Activated CD8-positive, alpha-beta memory T cell treated with anti-CD3 and anti-CD28 coated beads for 48 hours (primary cell): ENCODE results near the gene ACTG1.

Experiments used
- DNase-seq, 3 experiments: peaks; one replicate each; pipeline ENCODE4 v3.0.0-alpha.2; 2020; ENCODE audit warnings: low read depth in 2 of 3, low spot score in 2 of 3

ACTG1 gene

DNA sequence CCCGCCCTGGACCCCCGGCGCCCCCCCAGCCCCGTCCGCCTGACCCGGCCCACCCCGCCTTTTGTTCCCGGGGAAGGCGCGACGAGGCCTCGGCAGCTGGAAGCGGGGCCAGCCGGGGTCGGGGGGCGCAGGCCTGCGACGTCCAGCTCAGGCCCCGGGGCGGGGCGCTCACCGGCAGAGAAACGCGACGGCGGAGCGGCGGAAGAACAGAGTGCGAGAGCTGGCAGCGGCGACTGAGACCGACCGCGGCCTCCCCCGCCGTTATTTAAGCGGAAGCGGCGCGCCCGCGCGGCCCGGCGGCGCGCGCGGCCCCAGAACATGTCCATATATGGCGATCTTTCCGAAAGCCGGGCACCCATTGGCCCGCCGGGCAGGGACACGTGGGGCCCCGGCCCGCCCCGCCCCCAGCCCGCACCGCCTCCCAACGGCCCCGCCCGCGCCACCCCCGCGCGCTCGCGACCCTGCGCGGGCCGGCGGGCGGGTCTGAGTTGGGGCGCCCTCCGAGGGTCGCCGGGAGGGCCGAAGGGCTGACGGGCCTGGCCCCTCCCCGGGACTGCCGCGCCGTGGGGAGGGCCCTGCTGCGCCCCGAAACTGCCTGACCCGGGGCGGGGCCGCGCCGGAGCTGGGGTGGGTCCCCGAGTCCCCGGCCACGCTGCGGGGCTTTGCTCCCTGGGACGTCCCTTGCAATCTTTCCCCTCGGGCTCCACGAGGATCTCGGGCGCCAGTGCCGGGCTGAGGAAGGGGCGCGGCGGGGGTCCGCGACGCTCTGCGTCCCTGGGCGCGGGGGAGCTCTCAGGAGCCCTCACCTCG, at the start of gene ACTG1:
Gene ACTG1 (minus strand): TSS at position 238 of the 810 bp plus-strand sequence. CDS start 445 bp downstream, outside the sequence.
- peak; percentile 81 to 91 (median 87) for DNase-seq

DNA sequence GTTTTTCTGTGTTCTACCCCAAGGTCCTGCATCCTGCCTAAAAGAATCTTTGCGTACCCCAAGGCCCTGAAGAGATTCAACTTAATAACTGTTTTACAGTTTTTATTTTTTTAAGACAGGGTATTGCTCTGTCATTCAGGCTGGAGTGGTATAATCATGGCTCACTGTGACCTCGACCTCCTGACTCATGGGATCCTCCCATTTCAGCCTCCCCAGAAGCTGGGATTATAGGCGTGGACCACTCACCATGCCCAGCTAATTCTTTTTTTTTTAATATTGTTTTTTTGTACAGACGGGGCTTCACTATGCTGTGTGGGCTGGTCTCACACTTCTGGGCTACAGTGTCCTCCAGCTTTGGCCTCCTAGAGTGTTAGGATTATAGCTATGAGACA, 48.9 kb upstream of the ACTG1 start:
- DNase-seq: no peak

DNA sequence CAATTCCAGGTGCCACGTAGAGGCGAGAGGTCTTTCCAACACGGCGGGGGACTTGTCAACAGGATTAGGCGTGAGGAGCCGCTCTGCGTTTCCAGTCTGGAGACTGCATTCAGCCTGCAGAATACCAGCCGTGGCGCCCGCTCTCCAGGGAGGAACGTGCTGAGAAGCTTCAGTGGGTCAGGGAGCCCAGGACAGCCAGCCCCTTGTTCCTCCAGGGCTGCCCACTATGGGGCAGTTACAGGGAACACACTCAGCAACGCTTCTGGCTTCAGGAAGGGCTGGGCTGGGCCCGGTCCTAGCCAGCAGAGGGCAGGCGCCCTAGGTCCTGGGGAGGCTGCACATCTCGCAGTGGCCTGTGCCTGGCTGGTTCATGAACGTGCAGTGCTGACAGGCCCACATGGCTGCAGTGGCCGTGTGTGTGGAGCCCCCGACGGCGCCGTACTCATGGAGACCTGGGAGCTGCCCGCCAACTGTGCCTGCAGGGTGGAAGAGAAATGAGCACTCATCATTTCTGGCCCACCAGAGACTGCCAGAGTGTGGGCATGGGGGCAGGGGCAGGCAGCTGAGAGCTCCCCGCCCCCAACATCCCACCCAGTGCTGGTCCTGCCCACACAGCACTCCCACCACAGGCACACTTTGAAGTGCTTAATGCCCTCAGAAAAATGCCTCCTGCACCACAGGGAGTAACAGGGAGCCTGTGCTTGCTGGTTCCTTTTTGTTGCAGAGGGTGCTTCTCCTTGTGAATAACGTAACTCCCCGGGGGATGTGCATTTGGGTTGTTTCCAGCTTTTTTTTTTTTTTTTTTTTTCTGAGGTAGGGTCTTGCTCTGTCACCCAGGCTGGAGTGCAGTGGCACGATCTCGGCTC, 46.6 kb upstream of the ACTG1 start:
- DNase-seq: no peak

DNA sequence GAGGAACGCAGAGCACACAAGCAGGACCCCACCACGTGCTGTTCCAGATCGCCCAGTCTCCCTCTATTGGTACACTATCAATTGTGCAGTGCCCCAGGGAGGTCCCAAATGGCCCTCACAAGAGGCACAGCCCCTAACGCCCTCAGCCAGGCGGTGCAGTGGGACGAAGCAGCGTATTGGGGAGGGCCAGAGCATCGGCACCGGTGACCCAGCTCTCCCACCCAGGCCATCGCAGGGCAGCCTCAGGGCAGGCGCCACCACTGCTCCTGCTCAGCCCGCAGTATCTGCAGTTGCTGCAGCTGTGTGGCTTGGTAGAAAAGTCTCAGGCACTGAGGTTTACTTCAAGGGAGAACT, 45.5 kb upstream of the ACTG1 start:
- DNase-seq: no peak

DNA sequence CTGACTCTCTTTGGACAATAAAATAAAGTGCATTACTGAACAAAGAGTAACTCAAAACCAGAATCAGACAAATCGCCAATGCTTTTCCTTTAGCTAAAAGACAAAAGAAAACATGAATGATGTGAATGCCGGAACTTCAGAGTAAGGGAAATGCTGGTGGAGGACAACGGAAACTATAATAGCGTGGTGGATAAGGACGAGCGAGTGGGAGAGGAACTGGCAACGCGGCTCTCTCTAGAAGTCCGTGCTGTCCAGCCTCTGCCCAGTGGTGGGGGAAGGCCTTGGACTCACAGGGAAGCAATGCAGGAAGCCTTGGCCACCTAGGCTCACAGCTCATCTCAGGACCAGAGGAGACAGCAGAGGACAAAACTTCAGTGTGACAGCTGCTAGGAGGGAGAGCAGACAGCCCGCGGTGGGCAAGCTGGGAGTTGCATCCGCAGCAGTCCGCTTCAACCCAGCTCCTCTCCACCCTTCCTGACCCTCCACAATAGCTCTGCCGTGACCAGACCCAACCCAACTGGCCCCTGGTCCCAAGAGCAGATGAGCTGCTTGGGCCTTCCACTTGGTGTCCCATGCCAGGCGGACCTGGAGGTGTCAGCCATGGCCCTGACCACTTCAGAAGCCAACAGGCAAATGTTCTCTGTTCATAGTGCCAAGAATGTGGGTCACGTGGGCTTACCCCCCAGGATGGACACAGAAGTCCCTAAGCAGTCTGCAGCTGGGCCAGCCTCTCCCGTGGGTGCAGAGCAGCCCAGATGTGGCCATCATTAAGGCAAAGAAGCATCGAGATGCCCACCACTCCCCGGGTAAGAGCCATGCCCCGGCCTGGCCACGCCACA, 44.9 kb upstream of the ACTG1 start:
- DNase-seq: no peak

DNA sequence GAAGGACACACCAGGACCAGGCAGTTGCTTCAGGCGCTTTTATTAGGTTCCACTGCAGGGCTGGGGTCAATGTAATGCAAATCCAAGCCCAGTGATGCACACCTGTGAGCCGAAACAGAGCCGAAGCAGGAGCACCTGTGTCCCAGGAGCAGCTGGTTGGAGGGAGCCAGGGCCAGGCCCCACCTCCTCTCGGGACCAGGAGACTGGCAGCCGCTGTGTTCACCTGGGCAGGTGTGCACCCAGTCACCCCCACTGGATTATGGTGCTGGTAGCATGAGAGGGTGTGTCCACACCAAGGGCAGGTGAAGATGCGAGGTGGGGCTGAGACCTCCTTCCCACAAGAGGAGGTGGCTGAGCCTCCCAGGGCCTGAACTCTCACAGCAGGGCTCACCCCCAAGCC, 44.3 kb upstream of the ACTG1 start:
- no peak for DNase-seq

DNA sequence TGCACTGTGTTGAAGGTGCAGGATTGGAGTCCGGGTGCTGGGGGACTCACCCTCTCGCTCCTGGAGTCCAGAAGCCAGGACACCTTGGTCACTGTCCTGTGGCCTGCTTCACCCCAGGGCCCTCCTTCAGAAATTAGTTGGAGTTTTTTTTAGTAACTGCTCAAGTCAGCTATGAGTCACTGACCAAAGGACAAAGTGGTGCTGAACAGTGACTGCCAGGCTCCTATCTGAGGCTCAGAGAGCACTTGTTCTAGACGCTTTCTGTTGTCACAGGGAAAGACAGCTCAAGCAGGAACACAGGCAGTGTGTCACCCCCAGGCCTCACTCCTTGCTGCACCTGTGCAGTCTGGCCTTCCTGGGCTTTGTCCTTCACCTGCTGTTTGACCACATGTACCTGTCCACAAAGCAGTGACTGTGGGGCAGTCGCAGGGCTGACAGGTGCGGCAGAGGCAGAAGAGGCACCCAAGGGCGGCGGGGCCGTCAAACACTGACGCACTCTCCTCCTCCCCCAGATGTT, 43.6 kb upstream of the ACTG1 start:
- DNase-seq: no peak

DNA sequence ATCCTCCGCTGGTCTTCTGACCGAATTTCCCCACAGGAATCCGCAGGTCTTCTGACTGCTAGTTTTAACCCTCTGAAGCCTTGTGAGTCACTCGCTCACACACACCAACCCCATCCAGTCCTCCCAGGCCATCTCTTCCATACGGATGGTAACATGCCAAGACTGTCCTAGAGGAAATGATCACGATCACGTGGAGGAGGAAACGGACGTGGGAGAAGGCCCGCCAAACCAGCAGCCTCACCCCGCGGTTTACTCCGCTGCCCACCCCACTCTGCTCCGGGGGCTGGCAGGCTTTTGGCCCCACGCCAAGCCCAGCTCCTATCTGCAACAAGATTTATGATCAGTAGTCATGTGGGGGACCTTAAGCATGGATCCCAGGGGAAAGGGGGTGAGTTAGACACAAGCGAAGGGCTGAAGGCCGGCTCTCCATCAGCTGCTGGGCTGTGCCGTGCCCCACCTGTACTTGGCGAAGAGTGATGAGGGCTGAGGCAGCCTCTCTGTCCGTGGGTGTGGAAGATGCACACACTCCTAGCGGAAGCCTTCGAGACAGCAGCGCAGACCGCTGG, 41.1 kb upstream of the ACTG1 start:
- no peak for DNase-seq

DNA sequence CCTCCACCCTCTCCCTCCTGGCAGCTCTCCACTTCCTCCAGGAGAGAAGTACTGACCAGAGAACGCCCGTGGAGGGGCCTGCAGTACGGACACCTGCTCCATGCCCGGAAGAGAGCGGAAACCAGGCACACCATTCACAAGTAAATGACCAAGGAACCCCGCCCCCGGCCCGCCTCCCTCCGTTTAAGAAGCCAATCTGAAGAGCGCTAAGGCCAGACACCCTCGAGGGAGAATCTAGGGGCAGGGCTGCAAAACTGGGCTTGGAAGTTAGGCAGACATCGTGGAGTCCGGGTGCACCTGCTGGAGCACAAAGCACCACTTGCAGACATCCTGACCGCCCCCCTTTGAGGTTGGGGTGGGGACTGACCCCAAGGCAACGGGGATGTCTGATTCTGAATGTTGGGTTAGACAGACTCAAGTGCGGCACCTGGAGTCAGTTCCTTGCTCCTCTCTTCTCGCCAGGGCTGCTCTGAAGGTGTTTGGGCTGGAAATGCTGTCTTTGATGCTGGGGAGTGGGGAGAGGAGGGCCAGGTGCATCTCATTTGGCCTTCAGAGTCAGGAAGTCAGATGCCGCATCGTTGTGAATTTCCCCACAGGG, 40.5 kb upstream of the ACTG1 start:
- DNase-seq: peak in 2 of 3 experiments; percentile 56 to 63

DNA sequence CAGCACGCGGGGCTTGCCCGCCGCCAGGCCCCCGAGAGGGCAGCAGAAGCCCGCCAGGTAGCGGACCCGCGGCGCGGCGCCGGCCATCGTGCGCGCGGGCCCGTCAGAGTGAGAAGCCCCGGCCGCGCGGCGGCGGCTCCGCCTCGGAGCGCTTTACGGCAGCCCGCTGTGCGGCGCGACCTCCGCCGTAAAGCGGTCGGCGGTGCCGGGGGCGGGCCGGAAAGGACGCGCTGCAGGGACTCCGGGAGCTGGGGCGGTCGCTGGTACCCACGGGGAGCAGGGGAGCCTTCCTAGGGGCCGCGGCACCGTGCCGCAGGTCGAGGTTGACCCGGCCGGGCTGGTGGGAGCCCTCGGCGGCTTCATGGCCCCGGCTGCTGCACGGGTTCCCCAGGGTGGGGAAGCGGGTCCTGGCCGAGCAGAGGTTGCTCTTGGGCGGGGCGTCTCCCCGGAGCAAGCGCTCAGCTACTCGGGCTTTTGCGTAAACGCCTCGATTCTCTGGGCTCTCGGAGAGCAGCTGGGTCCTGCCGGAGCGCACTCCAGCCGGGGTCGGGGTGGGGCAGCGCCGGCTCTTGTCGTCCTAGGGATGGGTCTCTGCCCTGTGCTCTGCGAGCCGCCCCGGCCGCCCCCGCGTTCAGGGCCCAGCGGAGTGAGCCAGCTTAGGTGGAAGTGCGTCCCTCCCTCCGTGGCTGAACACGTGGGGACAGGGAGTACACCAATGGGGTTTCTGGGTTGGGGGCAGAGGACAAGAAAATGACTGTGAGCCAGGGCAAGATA, 39.8 kb upstream of the ACTG1 start, which contains the start of gene FAAP100:
Gene FAAP100 (minus strand): TSS at position 110 of the 774 bp plus-strand sequence. CDS start 23 bp downstream, at position 87.
- DNase-seq: peak; percentile 75 to 82 (median 78)

DNA sequence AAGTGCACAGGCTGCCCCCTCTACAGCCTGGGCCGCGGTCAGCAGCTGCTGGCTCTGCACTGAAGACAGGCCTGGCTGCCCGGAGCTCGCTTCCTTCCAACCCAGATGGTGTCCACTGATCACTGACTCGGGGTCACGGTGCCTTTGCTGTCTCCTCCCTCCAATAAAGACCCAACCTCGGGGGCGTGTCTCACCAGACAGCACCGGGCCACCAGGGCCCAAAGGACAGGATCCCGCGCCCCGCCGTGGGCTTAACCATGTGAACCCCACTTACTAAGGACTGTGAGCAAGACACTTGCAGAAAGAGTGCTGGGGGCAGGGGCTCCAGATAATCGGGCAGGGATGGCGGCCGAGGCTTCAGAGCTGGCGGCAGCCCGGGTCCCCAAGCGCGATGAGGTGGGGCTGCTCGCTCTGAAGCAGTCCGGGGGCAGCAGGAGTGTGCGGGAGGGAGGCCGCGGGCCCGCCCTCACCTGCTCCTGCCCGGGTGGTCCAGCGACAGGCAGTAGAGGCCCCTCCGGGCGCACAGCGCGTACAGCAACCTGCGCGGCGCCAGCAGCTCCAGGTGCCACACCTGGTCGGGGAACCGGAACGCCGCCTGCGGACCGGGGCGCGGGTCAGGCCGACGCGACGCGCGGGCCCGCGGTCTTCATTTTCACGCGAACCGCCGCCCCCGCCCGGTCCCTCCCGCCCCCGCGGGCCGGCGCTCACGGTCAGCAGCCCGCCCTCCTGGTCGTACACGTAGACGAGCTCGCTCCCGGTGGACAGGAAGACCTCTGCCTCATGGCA, 39.1 kb upstream of the ACTG1 start:
- DNase-seq: no peak

DNA sequence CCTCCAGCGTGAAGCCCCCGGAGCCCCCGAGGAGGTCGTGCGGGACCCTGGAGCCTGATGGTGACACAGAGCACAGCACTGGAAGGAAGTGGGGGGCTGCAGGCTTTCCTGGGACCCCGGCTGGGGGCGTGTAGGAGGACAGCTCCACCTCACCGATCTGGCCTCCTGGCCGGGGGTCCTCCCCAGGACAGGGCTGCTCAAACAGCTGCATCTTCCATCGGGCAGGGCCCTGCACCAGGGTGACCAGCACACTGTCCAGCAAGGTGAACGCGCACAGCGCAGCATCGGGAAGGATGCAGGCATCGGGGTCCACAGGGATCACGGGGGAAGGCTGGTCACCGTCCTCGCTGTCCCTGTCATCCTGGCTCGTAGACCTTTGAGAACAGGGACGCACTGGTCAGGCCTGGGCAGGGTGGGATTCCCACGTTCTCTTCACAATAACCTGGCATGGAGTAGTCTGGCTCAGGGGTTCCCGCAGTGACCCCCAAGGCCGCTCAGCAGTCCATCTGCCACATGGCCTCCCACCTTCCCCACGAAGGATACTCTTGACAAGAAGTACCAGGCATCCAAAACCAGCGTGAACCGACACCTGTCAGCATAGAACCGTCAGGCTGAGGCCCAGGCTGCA, 38.3 kb upstream of the ACTG1 start:
- no peak for DNase-seq

DNA sequence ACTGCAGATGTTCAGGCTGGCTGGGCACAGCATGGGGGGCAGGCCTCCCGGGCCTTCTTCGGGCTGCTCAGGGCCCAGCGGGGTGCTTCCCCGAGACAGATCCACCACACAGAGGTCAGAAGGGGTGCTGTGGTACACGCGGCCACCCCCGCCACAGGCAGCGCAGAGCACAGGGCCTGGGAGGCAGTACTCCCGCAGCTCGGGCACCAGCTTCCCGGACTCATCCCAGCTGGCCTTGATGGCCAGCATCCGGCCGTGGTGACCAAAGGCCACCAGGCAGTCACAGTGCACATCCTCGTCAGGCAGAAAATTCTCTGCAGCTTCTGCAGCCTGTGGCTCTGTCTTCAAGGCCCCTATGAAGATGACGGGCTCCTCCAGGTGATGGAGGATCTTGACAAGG, 37.7 kb upstream of the ACTG1 start:
- DNase-seq: no peak

DNA sequence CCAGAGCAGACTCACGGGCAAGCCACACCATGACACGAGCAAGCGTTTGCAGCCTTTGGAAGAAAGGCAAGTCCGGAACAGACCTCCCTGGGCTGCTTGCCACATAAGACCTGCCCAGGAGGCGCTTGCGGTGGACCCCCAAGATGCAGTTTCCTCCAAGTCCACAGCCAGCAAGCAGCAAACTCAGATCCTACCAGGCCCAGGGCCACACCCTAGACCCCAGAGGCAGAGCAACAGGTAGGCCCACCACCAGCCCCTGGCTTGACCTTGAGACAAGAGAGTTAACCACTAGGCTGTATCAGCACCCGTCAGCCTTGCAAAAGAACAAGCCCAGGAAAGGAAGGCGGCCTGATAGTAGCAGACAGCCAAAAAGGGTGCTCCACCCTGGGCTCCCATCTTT, 37.2 kb upstream of the ACTG1 start:
- DNase-seq: no peak

DNA sequence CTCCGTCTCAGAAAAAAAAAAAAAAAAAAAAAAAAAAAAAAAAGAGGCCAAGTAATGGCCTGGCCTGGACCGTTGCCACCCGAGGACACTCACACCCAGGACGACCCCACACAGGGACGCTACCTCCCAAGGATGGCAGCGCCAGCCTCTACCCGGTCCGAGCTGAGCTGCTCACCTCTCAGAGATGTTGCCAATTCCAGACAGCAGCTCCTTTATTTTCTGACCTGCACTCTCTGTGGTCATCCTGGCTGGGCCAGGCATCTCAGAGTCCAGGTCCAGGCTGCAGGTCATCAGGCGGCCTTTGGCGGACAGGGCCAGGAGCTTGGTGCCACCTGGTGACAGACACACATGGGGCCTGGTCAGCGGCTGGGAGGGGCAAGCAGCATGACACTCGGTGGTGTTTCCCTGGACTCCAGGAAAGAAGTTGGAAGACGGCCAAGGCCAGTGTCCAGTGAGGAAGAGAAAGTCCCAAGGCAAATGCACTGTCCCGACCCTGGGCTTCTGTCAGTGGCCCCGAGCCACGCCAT, 36.5 kb upstream of the ACTG1 start:
- no peak for DNase-seq

DNA sequence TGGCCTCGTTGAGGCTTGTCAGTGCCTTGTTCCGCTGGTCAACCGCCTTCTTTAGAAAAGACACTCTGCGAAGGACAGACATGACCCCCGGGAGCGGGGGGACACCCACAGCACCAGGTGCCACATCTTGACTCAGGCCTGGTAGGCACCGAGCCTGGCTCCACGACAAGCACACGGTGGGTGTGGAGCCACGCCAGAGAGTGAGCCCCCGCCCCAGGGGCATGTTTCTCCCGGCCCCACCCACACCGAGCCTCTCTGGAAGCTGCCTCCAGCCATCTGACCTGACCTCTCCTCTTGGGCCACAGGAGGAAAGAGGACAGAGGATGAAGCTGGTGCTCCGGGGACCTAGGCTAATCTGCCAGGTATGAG, 35.0 kb upstream of the ACTG1 start:
- no peak for DNase-seq

DNA sequence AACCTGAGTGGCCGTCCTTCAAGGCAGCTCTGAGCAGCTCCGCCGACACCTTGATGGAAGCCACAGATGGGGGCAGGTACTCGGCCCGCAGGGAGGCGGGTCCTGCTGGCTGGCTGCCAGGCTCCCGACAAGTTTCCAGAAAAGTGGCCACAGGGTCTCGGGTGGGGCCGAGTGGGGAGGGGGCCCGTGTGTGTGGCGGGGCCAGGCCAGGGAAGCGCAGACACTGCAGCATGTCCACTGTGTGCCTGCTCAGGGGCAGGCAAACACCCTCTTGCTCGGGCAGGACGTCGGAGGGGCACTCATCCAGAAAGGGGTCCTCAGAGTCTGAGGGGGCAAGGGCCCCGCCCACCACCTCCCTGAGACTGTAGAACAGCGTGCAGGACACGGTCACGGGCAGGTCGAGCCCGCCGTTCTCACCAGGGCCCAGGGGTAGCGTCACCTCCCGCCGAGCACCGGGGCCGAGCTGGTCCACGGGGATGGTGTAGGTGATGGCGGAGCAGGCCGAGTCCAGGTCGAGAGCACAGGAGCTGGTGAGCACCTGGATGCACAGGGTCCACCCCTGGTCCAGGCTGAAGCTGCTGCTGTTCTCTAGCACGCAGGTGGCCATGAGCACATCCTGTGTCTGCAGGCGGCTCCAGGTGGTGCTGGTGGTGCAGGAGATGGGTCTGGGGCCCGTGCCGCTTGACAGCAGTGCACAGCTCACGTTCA, 34.5 kb upstream of the ACTG1 start:
- no peak for DNase-seq
